GM21737 (cell line): ENCODE data around the gene GJB6.
"Not testable (repeated sequence)": the region's sequence is repeated elsewhere in the genome, so short reads cannot be mapped to it uniquely, and the experiment has no call there.

ENCODE experiments used
- ATAC-seq: cut with Tn5 transposase; IDR thresholded peaks from one replicate; pipeline ENCODE4 v1.9.1; 2021; ENCODE audit warnings: mild to moderate bottlenecking, moderate library complexity; ENCODE audit not compliant: unreplicated experiment

Gene GJB6

GRCh38 chr13:20231839-20232555 lies at the start of gene GJB6:
Gene GJB6 (minus strand): TSS chr13:20232319. CDS start chr13:20223480, 8,839 bp downstream.
- ATAC-seq: no peak

DNA sequence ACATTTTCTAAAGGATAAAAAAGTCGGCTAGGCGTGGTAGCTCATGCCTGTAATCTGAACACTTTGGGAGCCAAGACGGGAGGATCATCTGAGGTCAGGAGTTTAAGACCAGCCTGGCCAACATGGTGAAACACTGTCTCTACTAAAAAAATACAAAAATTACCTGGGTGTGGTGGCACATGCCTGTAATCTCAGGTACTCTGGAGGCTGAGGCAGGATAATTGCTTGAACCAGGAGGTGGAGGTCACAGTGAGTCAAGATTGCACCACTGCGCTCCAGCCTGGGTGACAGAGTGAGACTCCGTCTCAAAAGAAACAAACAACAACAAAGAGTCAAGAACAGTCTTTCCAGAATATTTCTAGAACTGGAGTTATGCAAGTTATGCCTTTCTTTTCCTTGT lies 44.8 kb upstream of the GJB6 start:
- not testable (repeated sequence) for ATAC-seq

DNA sequence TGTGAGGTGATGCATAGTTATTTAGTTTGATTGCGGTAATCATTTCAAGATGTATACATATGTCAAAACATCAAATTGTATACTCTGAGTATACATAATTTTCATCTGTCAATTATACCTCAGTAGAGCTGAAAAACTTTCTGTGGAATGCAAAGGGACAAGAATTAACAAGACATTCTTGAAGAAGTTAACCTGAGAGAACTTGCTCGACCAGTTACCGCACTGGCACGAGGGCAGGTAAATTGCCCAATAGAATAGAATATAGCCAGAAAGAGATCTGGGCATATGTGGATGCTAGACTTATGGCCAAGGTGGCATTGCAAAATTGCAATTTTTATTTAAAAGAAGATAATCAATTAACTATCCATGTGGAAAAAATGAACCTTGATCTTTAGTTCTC lies 42.3 kb upstream of the GJB6 start:
- ATAC-seq: no peak

GRCh38 chr13:20272588-20273171 lies 40.6 kb upstream of the GJB6 start:
- no peak for ATAC-seq

GRCh38 chr13:20272104-20272503 lies 40.0 kb upstream of the GJB6 start:
- ATAC-seq: no peak

DNA sequence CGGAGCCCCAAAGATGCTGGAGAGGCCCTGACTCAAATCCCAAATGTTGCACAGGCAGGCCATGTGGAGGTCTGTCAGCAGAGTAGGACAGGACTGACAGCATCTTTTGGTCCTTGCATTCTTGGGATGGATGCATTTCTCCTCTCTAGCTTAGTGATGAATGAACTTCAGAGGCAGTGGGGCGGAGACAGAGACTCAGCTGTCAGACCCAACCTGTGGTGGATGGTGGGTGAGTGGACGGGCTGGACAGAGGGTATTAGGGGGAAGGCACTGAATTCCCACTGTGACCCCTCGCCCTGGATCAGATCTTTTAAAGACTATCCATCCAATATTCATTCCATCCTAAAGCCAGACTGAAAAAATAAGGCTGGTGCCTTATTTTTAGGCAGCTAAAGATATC lies 39.3 kb upstream of the GJB6 start:
- ATAC-seq: no peak

DNA sequence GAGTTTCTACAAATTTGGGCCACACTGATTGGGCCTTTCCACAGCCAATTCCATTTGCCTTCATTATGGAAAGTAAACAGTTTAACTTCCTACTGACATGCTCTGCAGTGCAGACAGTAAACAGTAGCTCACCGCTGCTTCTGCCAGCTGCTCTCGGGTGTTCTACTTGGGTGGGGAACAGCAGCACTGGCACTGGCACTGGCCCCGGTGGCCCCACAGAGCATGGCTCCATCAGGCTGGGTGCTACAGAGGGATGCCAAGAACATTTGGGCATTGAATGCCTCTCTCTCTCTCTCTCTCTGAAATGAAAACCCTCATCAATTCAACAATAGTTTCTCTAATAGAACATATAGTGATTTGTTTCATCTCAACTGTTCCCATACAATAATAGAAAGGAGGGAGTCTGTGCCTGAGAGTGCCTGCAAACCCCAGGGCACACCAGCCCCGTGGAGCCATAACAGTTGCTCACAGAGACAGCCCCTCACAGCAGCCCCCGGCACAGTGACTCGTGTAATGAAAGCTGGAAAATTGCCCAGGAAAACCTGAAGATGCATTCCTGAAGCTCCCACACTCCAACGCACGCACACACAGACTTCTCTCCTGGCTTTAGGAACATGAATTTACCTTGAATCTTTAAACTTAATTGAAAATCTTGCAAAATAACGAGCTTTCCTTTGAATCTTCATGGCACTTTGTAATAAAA lies 38.2 kb upstream of the GJB6 start:
- ATAC-seq: no peak

GRCh38 chr13:20264271-20265018 lies 32.3 kb upstream of the GJB6 start:
- peak; percentile 99 for ATAC-seq

DNA sequence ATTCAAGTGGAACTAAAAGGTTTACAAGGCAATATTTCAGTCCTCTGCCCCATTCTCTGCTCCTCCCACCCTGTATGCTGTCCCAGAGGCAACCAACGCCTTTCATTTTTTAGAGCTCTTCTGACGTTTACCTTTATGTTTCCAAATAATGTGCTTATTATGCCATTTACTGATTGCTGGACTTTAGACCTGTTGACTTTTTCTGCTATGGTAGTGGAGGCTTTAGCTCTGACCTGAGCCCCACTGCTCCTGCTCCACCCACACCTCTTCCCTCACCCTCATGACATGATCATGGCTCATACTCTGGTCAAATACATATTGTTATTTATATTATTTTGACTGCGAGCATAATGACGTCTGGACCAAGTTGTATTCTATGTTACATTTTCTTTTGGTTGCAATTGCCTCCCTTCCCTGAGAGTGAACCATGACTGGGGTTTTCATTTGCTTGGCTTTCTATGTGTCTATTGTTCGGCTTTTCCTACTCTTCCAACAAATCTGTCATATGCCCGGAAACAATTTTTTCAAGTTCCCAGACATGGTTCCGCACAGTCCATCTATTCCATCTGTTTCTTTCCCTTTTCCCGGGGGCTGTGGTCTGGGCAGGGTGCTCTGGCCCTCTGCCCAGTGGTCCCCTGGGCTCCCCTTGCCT lies 31.4 kb upstream of the GJB6 start:
- no peak for ATAC-seq

DNA sequence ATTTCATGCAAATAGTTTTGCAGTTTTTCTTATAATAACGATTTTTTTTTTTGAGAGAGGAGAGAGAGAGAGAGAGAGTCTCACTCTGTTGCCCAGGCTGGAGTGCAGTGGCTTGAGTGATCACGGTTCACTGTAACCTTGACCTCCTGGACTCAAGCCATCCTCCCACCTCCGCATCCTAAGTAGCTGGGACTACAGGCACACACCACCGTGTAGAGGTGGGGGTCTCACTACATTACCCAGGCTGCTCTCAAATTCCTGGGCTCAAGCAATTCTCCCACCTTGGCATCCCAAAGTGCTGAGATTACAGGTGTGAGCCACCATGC lies 26.8 kb upstream of the GJB6 start:
- no peak for ATAC-seq

DNA sequence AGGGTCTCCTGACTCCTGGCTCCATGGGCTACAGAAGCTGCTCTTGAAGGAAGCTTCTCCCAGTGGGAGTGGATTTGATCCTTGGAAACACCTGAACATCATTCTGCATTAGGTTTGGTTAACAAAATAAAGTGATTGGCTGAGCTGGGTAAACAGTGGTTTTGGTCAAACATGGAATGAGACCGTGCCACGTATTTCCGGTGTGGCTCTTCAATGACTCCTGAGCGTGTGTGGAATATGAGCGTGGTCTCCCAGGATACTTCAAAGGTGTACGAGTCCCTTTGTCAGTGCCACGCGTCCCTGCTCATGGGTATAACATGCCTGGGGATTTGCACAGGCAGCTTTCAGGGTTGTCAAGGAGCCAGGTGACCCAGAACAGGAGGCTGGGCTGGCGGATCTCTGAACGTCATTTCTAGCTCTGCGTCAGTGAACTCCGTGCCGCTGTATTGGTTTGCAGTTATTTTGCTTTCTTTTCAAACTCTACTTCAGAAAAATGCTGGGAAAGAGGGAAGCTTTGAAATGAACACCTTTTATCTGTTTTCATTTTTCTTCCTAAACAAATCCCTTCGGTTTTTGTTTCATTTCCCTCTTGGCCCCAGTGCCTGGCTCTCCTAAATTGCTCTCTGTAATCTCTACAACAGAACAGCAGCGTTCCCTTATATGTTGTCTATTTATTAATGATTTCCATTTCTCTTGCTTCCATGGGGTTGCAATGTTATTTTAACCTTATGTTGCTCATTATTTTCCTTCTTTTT lies 26.3 kb upstream of the GJB6 start:
- ATAC-seq: no peak

DNA sequence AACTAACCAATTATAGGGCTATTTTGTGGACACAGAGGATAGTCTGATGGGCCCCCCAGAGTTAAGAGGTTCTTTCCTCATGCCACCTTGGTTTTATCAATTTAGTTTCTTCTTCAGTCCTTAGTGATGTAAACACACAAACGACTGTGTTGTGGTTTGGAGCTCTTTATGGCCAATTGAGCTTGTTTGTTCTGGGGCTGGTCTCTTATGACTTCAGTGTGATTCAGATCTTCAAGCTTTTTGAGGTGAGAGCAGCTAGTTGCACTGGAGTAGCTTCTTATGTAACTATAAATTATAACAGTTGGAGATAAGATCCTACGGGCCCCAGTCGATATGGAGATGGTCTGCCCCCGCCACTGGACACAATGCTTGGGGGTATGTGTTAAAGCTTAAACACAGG lies 22.0 kb upstream of the GJB6 start:
- no peak for ATAC-seq

- no peak for ATAC-seq
Measured at GRCh38 chr13:20249913-20250312, 17.8 kb upstream of the GJB6 start.

DNA sequence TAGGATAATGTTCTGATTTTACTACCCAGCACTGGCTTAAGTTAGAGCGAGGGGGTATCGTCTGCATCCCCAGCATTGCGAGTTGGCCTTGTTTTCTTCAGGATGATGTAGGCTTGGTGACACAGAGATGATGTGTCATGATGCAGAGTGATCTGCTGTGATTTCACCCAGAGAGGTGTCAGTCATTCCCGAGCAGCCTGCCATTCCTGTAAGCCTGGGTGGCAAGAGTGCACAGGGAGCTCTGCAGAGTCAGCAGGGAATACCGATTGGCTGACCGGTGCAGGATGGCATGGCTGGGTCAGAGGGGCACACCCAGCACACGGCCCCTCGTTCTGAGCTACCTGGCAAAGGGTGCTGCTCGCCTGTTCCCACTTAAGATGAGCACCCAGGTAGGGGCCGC lies 15.8 kb upstream of the GJB6 start:
- no peak for ATAC-seq

GRCh38 chr13:20247403-20247802 lies 15.3 kb upstream of the GJB6 start:
- no peak for ATAC-seq

DNA sequence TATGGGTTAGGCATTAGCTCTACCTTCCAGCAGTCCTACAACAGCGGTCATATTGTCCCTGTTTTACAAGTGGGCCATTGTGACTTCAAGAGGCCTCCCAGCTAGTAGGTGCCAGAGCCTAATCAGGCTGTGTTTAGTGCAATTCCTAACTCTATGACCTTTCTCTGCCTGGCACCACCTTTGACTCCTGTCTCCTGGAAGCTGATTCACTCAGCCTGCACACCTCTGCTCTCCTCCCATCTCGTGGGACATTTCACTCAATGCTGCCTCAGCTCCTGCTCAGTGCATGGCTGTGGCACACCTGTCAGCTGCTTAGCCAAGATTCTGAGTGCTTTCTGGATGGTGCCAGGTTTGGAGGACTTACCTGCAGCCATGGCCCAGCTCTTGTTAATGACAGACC lies 9.5 kb upstream of the GJB6 start:
- ATAC-seq: no peak

DNA sequence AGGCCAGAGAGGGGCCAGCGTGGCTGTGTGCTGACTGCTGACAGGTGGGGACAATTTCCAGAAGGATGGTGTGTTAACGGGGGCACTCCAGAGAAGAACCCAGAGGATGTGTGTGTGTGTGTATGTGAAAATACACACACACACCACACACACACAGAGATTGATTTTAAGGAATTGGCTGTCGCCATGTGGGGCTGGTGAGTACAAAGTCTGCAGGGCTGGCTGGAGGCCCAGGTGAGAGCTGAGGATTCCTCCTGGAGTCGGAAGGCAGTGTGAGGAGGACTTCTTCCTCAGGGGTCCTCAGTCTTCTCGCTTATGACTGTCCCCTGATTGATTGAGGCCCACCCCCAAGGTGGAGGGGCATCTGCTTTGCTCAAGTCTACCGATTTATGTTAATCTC lies 7.6 kb upstream of the GJB6 start:
- ATAC-seq: no peak

DNA sequence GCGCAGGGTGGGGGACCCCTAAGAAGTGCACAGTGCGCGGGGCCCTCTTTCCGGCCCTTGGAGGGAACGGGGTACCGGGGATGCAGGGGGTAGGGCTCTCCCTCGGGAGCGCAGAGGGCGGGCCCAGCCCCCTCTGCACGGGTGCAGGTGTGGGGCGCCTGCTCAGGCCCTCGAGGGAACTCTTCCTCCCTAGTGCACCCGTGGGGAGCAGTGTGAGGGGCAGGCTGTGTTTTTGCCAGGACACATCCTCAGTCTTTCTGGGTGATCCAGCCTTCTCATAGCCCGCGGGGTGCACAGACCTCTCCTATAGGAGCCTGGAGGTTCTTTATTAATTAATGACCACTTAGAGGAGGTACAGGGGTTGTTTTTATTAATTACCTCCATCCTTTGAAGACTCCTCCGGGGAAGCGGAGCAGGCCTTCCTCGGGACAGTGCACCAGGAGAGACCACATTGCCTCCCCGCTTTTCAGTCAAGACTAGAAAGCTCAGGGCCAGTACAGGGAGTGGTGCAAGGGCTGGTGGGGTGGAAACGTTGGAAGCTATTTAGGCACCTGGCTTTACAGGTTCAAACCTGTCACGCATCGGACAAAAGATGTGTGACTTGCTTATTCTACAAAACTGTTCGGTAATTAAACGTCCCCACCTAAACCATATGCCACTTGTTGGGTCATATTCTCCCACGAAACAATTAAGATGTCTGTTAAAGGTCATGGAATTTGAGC lies 598 bp upstream of the GJB6 start:
- ATAC-seq: no peak

- no peak for ATAC-seq
Measured at GRCh38 chr13:20230913-20231838, 943 bp downstream of the GJB6 start.
